Measurements from ENCODE around the gene CD6.

DNA sequence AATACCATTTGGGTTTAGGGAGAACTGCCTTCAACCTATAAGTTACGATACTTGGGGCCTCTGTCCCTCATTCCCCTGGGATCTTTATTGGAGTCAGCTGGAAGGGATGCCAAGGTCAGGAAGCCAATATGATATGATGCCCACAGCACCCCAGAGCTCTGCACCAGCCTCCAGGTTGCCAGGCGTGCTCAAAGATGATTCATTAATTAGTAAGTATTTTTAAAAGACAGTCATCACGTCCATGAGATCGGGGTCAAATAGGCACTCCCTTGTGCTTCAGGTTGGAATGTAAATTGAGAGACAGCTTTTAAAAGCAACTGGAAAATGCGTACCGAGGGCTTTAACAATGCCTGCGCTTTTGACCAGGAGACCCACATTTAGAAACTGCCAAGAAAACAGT is 73.8 kb downstream of the CD6 start:
- TF ChIP-seq CTCF (IDR thresholded peaks at IDR 0.05), result no peak
- TF ChIP-seq POLR2A (IDR thresholded peaks at IDR 0.05), result no peak

All from lower leg skin (tissue), 3 donors.